ENCODE data around the gene MUC6. TPM values are rescaled to one million over a fixed set of nuclear protein-coding genes. Genes with fewer than 3 reads are reported as not detected.
"Not testable (repeated sequence)": the region's sequence is repeated elsewhere in the genome, so short reads cannot be mapped to it uniquely, and the experiment has no call there.

MUC6 gene
- total and polyA plus RNA-seq, 4 donors = 1.3 to 2.2 TPM; not detected in 2

GRCh38 chr11:984546-984945 lies 52.0 kb downstream of the MUC6 start:
- H3K4me1 ChIP-seq (ENCODE audit: control insufficient read depth, insufficient read depth, low read length) = peaks cover 10% of the 10 kb centered on the region
- DNase-seq (ENCODE audit: low read depth in 4 of 6, low spot score in 6 of 6) = peak in 1 of 6 donors; percentile 9
- no peak overlapping the region for H3K4me3 ChIP-seq (ENCODE audit: low read depth, low read length)
- H3K9me3 ChIP-seq (ENCODE audit: control insufficient read depth, insufficient read depth, low read length) = no peaks in the 10 kb centered on the region
- peaks cover 91% of the 10 kb centered on the region for H3K36me3 ChIP-seq (ENCODE audit: control insufficient read depth, insufficient read depth, low read length)
- no peak overlapping the region for H3K27ac ChIP-seq (ENCODE audit: low read depth, low read length)
- WGBS (ENCODE audit: insufficient coverage) = 74% methylated on average over 15 of the region's 15 CpGs
- H3K27me3 ChIP-seq (ENCODE audit: control insufficient read depth, insufficient read depth, low read length) = no peaks in the 10 kb centered on the region

GRCh38 chr11:981764-982163 lies 54.8 kb downstream of the MUC6 start:
- no peak for DNase-seq (ENCODE audit: low read depth in 4 of 6, low spot score in 6 of 6)
- no peaks in the 10 kb centered on the region for H3K9me3 ChIP-seq (ENCODE audit: control insufficient read depth, insufficient read depth, low read length)
- no peaks in the 10 kb centered on the region for H3K27me3 ChIP-seq (ENCODE audit: control insufficient read depth, insufficient read depth, low read length)
- peaks cover 23% of the 10 kb centered on the region for H3K4me1 ChIP-seq (ENCODE audit: control insufficient read depth, insufficient read depth, low read length)
- no peak overlapping the region for H3K4me3 ChIP-seq (ENCODE audit: low read depth, low read length)
- peaks cover 91% of the 10 kb centered on the region for H3K36me3 ChIP-seq (ENCODE audit: control insufficient read depth, insufficient read depth, low read length)
- H3K27ac ChIP-seq (ENCODE audit: low read depth, low read length) = no peak overlapping the region
- WGBS (ENCODE audit: insufficient coverage) = 93% methylated on average over 14 of the region's 14 CpGs

GRCh38 chr11:980438-981357 lies 55.8 kb downstream of the MUC6 start:
- Histone ChIP-seq H3K4me3 (ENCODE audit: low read depth, low read length) (no peak overlapping the region), H3K36me3 (ENCODE audit: control insufficient read depth, insufficient read depth, low read length) (peaks cover 90% of the 10 kb centered on the region), H3K27ac (ENCODE audit: low read depth, low read length) (peak overlapping the region; percentile 25), H3K9me3 (ENCODE audit: control insufficient read depth, insufficient read depth, low read length) (no peaks in the 10 kb centered on the region), H3K4me1 (ENCODE audit: control insufficient read depth, insufficient read depth, low read length) (peaks cover 33% of the 10 kb centered on the region), H3K27me3 (ENCODE audit: control insufficient read depth, insufficient read depth, low read length) (no peaks in the 10 kb centered on the region)
- DNase-seq (ENCODE audit: low read depth in 4 of 6, low spot score in 6 of 6) = no peak
- WGBS (ENCODE audit: insufficient coverage) = 78% methylated on average over 16 of the region's 26 CpGs

- H3K36me3 ChIP-seq (ENCODE audit: control insufficient read depth, insufficient read depth, low read length) = peaks cover 90% of the 10 kb centered on the region
- H3K9me3 ChIP-seq (ENCODE audit: control insufficient read depth, insufficient read depth, low read length) = no peaks in the 10 kb centered on the region
- H3K4me3 ChIP-seq (ENCODE audit: low read depth, low read length) = no peak overlapping the region
- no peak overlapping the region for H3K27ac ChIP-seq (ENCODE audit: low read depth, low read length)
- H3K27me3 ChIP-seq (ENCODE audit: control insufficient read depth, insufficient read depth, low read length) = no peaks in the 10 kb centered on the region
- 87% methylated on average over 16 of the region's 16 CpGs for WGBS (ENCODE audit: insufficient coverage)
- DNase-seq (ENCODE audit: low read depth in 4 of 6, low spot score in 6 of 6) = no peak
- peaks cover 33% of the 10 kb centered on the region for H3K4me1 ChIP-seq (ENCODE audit: control insufficient read depth, insufficient read depth, low read length)
These were observed 57.7 kb downstream of the MUC6 start for GRCh38 chr11:978781-979180.

DNA sequence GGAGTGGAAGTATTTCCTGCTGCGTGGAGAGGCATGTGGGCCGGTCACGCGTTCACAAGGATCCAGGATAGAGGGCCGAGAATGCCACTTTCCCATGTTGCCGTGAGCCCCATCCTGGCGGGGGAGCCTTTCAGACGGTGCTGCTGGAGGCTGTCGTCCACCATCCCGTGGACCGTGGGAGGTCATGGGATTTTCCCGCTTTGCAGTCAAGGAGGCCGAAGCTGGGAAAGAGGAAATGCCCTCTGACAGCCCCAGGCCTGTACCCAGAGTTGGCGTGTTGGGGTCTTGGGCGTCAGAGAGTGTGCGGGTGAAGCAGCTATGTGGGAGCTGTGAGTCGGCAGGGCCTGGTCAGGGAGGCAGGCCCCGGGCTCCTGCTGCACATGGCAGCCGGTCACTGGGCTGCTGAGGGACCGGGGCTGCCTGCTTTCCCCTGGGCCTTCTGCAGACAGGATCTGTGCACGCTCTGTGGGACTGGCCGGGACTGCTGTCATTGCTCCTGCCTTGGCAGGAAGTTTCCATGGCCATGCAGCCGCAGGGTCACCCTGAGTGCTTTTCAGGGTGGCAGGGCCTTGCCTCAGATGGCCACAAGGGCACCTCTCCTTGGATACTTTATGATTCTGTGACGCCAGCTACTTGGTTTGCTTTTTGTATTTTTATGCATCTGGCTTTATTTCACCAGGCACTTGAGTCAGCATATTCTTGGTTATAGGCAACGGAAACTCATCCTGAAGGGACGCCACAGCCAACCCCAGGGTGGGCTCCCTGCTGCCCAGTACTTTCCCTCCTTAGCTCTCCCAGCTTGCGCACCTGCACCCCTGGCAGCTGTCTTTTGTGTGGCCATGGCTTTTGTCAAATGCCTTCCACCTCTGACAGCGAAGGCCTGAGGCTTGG lies 58.4 kb downstream of the MUC6 start:
- Histone ChIP-seq H3K36me3 (ENCODE audit: control insufficient read depth, insufficient read depth, low read length) (peaks cover 92% of the 10 kb centered on the region), H3K4me1 (ENCODE audit: control insufficient read depth, insufficient read depth, low read length) (peaks cover 30% of the 10 kb centered on the region), H3K27ac (ENCODE audit: low read depth, low read length) (no peak overlapping the region), H3K4me3 (ENCODE audit: low read depth, low read length) (no peak overlapping the region), H3K9me3 (ENCODE audit: control insufficient read depth, insufficient read depth, low read length) (no peaks in the 10 kb centered on the region), H3K27me3 (ENCODE audit: control insufficient read depth, insufficient read depth, low read length) (no peaks in the 10 kb centered on the region)
- 91% methylated on average over 28 of the region's 28 CpGs for WGBS (ENCODE audit: insufficient coverage)
- no peak for DNase-seq (ENCODE audit: low read depth in 4 of 6, low spot score in 6 of 6)

- 72% methylated on average over 23 of the region's 26 CpGs for WGBS (ENCODE audit: insufficient coverage)
- DNase-seq (ENCODE audit: low read depth in 4 of 6, low spot score in 6 of 6) = peak in 1 of 6 donors; percentile 42
These were observed 59.9 kb downstream of the MUC6 start for GRCh38 chr11:976431-977160.

DNA sequence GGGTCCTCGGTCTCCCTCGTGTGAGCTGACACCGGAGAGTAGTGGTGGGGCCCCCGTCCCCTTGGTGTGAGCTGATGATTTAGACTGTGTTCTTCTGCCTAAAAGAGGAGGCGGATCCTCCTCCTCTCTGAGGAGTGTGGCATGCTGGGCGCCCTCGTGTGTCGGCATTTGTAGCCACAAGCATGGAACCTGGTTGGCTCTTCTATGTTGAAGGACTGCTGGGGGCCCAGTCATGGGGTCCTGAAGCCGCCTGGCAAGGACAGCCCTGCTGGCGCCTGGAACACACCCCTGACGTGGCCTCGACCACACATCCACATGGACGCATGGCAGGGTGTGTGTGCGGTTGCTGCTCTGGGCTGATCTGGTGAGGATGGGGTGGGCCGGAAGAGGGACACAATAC lies 60.7 kb downstream of the MUC6 start:
- H3K9me3 ChIP-seq (ENCODE audit: control insufficient read depth, insufficient read depth, low read length) = no peaks in the 10 kb centered on the region
- no peak overlapping the region for H3K27ac ChIP-seq (ENCODE audit: low read depth, low read length)
- H3K27me3 ChIP-seq (ENCODE audit: control insufficient read depth, insufficient read depth, low read length) = no peaks in the 10 kb centered on the region
- H3K4me3 ChIP-seq (ENCODE audit: low read depth, low read length) = no peak overlapping the region
- peaks cover 93% of the 10 kb centered on the region for H3K36me3 ChIP-seq (ENCODE audit: control insufficient read depth, insufficient read depth, low read length)
- DNase-seq (ENCODE audit: low read depth in 4 of 6, low spot score in 6 of 6) = peak in 2 of 6 donors; percentile 53 to 79
- H3K4me1 ChIP-seq (ENCODE audit: control insufficient read depth, insufficient read depth, low read length) = peaks cover 29% of the 10 kb centered on the region
- WGBS (ENCODE audit: insufficient coverage) = 35% methylated on average over 13 of the region's 15 CpGs

More at GRCh38 chr11:976431-977160, 59.9 kb downstream of the MUC6 start:
- H3K9me3 ChIP-seq (ENCODE audit: control insufficient read depth, insufficient read depth, low read length) = no peaks in the 10 kb centered on the region
- no peak overlapping the region for H3K4me3 ChIP-seq (ENCODE audit: low read depth, low read length)
- no peaks in the 10 kb centered on the region for H3K27me3 ChIP-seq (ENCODE audit: control insufficient read depth, insufficient read depth, low read length)
- peak overlapping the region; percentile 2 for H3K27ac ChIP-seq (ENCODE audit: low read depth, low read length)
- H3K36me3 ChIP-seq (ENCODE audit: control insufficient read depth, insufficient read depth, low read length) = peaks cover 93% of the 10 kb centered on the region
- peaks cover 30% of the 10 kb centered on the region for H3K4me1 ChIP-seq (ENCODE audit: control insufficient read depth, insufficient read depth, low read length)

DNA sequence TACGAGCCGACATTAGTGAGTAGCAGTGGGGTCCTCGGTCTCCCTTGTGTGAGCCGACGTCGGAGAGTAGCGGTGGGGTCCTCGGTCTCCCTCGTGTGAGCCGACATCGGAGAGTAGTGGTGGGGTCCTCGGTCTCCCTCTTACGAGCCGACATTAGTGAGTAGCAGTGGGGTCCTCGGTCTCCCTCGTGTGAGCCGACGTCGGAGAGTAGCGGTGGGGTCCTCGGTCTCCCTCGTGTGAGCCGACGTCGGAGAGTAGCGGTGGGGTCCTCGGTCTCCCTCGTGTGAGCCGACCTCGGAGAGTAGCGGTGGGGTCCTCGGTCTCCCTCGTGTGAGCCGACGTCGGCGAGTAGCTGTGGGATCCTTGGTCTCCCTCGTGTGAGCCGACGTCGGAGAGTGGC lies 61.1 kb downstream of the MUC6 start:
- not testable (repeated sequence) for H3K27ac ChIP-seq (ENCODE audit: low read depth, low read length); H3K4me3 ChIP-seq (ENCODE audit: low read depth, low read length); H3K27me3 ChIP-seq (ENCODE audit: control insufficient read depth, insufficient read depth, low read length); H3K9me3 ChIP-seq (ENCODE audit: control insufficient read depth, insufficient read depth, low read length); DNase-seq (ENCODE audit: low read depth in 4 of 6, low spot score in 6 of 6)
- WGBS (ENCODE audit: insufficient coverage) = 91% methylated on average over 31 of the region's 41 CpGs
- Histone ChIP-seq H3K36me3 (ENCODE audit: control insufficient read depth, insufficient read depth, low read length) (peaks cover 93% of the 10 kb centered on the region), H3K4me1 (ENCODE audit: control insufficient read depth, insufficient read depth, low read length) (peaks cover 26% of the 10 kb centered on the region)

DNA sequence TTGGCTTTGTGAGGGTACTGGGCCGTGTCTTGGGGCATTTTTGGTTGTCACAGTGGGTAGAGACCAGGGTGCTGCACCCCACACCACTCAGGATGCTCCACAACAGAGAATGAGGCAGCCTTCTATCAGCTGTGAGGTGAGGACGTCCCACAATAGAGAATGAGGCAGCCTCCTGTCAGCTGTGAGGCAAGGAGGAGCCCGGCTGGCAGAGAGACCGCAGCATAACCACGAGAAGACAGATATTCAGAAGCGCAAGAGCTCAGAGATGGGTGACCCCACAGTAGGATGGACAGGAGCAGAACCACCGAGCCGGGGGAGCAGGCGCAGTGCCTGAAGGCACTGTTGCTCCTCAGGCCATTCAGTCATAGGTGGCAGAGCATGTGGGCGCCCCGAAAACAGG lies 63.3 kb downstream of the MUC6 start:
- H3K27me3 ChIP-seq (ENCODE audit: control insufficient read depth, insufficient read depth, low read length) = no peaks in the 10 kb centered on the region
- H3K36me3 ChIP-seq (ENCODE audit: control insufficient read depth, insufficient read depth, low read length) = peaks cover 94% of the 10 kb centered on the region
- no peaks in the 10 kb centered on the region for H3K9me3 ChIP-seq (ENCODE audit: control insufficient read depth, insufficient read depth, low read length)
- no peak overlapping the region for H3K4me3 ChIP-seq (ENCODE audit: low read depth, low read length)
- H3K4me1 ChIP-seq (ENCODE audit: control insufficient read depth, insufficient read depth, low read length) = peaks cover 31% of the 10 kb centered on the region
- no peak overlapping the region for H3K27ac ChIP-seq (ENCODE audit: low read depth, low read length)
- 95% methylated on average over 11 of the region's 11 CpGs for WGBS (ENCODE audit: insufficient coverage)
- no peak for DNase-seq (ENCODE audit: low read depth in 4 of 6, low spot score in 6 of 6)
